SKM-1 treated with dmso at 0.1 percent for 144 hours (cell line): Measurements from ENCODE around the gene HCCS.
"Not testable (repeated sequence)": the region's sequence is repeated elsewhere in the genome, so short reads cannot be mapped to it uniquely, and the experiment has no call there.

Experiments used
- DNase-seq: peaks from one replicate; lab custom pipeline; 2025; ENCODE audit not compliant: unreplicated experiment; lab: John Stamatoyannopoulos, UW

HCCS gene

GRCh38 chrX:11119313-11119943 is 8.3 kb downstream of the HCCS start:
- no peak for DNase-seq

- DNase-seq: not testable (repeated sequence)
Observed at GRCh38 chrX:11123087-11123486, 12.0 kb downstream of the HCCS start.

GRCh38 chrX:11124112-11124511 is 13.0 kb downstream of the HCCS start:
- no peak for DNase-seq

- DNase-seq: no peak
Observed at GRCh38 chrX:11125060-11125459, 13.9 kb downstream of the HCCS start.

GRCh38 chrX:11129534-11130105 is 18.5 kb downstream of the HCCS start:
- DNase-seq: no peak

- DNase-seq: no peak
Observed at GRCh38 chrX:11130136-11130535, 19.0 kb downstream of the HCCS start.

GRCh38 chrX:11131146-11131545 is 20.0 kb downstream of the HCCS start:
- DNase-seq: no peak

- no peak for DNase-seq
Observed at GRCh38 chrX:11135564-11136185, 24.5 kb downstream of the HCCS start.

- DNase-seq: no peak
Observed at GRCh38 chrX:11137543-11138139, 26.5 kb downstream of the HCCS start.

- no peak for DNase-seq
Observed at GRCh38 chrX:11138498-11139390, 27.6 kb downstream of the HCCS start.

GRCh38 chrX:11143931-11144678 is 33.0 kb downstream of the HCCS start:
- DNase-seq: peak; percentile 39

GRCh38 chrX:11146411-11146810 is 35.3 kb downstream of the HCCS start:
- DNase-seq: no peak

- no peak for DNase-seq
Observed at GRCh38 chrX:11148401-11148800, 37.3 kb downstream of the HCCS start.

GRCh38 chrX:11151799-11152559 is 40.8 kb downstream of the HCCS start:
- no peak for DNase-seq

GRCh38 chrX:11159149-11159548 is 48.0 kb downstream of the HCCS start:
- no peak for DNase-seq

GRCh38 chrX:11164433-11164832 is 53.3 kb downstream of the HCCS start:
- DNase-seq: no peak

GRCh38 chrX:11171956-11172355 is 60.8 kb downstream of the HCCS start:
- DNase-seq: no peak

GRCh38 chrX:11172415-11172814 is 61.3 kb downstream of the HCCS start:
- no peak for DNase-seq
